Esophagus muscularis mucosa (tissue), 4 donors: ENCODE data around the gene AHCY. TPM values are rescaled to one million over a fixed set of nuclear protein-coding genes. Genes with fewer than 3 reads are reported as not detected.
"Not testable (repeated sequence)": the region's sequence is repeated elsewhere in the genome, so short reads cannot be mapped to it uniquely, and the experiment has no call there.

Source experiments
- DNase-seq: peaks from one replicate; pipeline ENCODE4 v3.0.0-alpha.2; 2017; ENCODE audit errors: extremely low spot score
- H3K27ac ChIP-seq, 4 donors: fragments of 200-600 bp; sonication (generic); replicated peaks in 1 of 4; 1 replicate in 3 of 4; 2 replicates in 1 of 4; pipeline ENCODE4 v1.5.1; 2016 to 2019; ENCODE audit warnings: mild to moderate bottlenecking in 1 of 4
- H3K27me3 ChIP-seq, 4 donors: fragments of 200-600 bp; sonication (generic); one replicate each; pipeline versions ENCODE4 v1.5.1 to v1.6.0; 2016 to 2019
- H3K36me3 ChIP-seq, 4 donors: fragments of 200-600 bp; sonication (generic); one replicate each; pipeline ENCODE4 v1.5.1; 2016 to 2019
- H3K4me1 ChIP-seq, 4 donors: fragments of 200-600 bp; sonication (generic); one replicate each; pipeline ENCODE4 v1.5.1; 2016 to 2019
- H3K4me3 ChIP-seq, 4 donors: fragments of 200-600 bp; sonication (generic); 1 replicate in 2 of 4; 2 replicates in 2 of 4; pipeline ENCODE4 v1.5.1; 2016 to 2019; ENCODE audit warnings: mild to moderate bottlenecking in 4 of 4, moderate library complexity in 1 of 4
- H3K9me3 ChIP-seq, 4 donors: fragments of 200-600 bp; sonication (generic); 1 replicate in 3 of 4; 2 replicates in 1 of 4; pipeline ENCODE4 v1.5.1; 2016 to 2019
- CTCF ChIP-seq, 3 experiments: fragments of 200-600 bp in 2 of 3; fragments of 450-650 bp in 1 of 3; sonication (generic) in 2 of 3; IDR thresholded peaks; one replicate each; pipeline ENCODE4 v1.5.1; 2017 to 2019; ENCODE audit warnings: antibody characterized with exemption in 3 of 3, mild to moderate bottlenecking in 2 of 3, moderate library complexity in 1 of 3
- EP300 ChIP-seq: sonication (generic); formaldehyde crosslinking; IDR thresholded peaks from one replicate; pipeline ENCODE4 v1.6.1; 2017; ENCODE audit warnings: antibody characterized with exemption
- POLR2A ChIP-seq: fragments of 450-650 bp; IDR thresholded peaks from one replicate; pipeline ENCODE4 v1.6.1; 2017; ENCODE audit warnings: antibody characterized with exemption, moderate library complexity, mild to moderate bottlenecking, low read depth
- POLR2AphosphoS5 ChIP-seq, 2 donors: sonication (generic); formaldehyde crosslinking; IDR thresholded peaks; one replicate each; pipeline ENCODE4 v1.6.1; 2017; ENCODE audit warnings: antibody characterized with exemption in 2 of 2
- WGBS: methylation state at CpG from one replicate; pipeline ENCODE4 v1.1.5; 2018; 5-methylcytosine and 5-hydroxymethylcytosine counted together
- intact Hi-C: fragments of 100-400 bp; cut with DNase I; formaldehyde crosslinking; loops from one replicate; pipeline ENCODE4 v1.15.1; 2023
- total RNA-seq, 4 donors: library from RNA; depleted of rRNA; stranded (reverse); fragments of >200 nt; gene quantifications; one replicate each; pipeline versions ENCODE4 v1.1.0 to v1.2.1, GENCODE V29; 2016

Gene AHCY
- total RNA-seq, 4 donors from 2014 or later, result 52.7 to 77.0 (median 71.0) TPM

GRCh38 chr20:34332262-34332920, 29.2 kb upstream of the AHCY start:
- DNase-seq, result no peak
- H3K27ac ChIP-seq, result no peak overlapping the region
- WGBS, result 86% methylated on average over 19 of the region's 19 CpGs

GRCh38 chr20:34331838-34332237, 28.7 kb upstream of the AHCY start:
- Histone ChIP-seq H3K4me1 (peaks cover 0 to 5% (median 2%) of the 10 kb centered on the region in 4 donors), H3K4me3 (no peak overlapping the region), H3K9me3 (no peaks in the 10 kb centered on the region), H3K27ac (no peak overlapping the region), H3K27me3 (no peaks in the 10 kb centered on the region), H3K36me3 (no peaks in the 10 kb centered on the region)
- no peak for TF ChIP-seq POLR2AphosphoS5 (IDR thresholded peaks at IDR 0.05)
- TF ChIP-seq EP300, result no peak
- no peak for TF ChIP-seq CTCF (IDR thresholded peaks at IDR 0.05)
- TF ChIP-seq POLR2A, result no peak
- no peak for DNase-seq
- intact Hi-C loops, result no loop called here
- 92% methylated on average over 7 of the region's 7 CpGs for WGBS

More at GRCh38 chr20:34332262-34332920, 29.2 kb upstream of the AHCY start:
- Histone ChIP-seq H3K9me3 (no peaks in the 10 kb centered on the region), H3K4me1 (peaks cover 0 to 5% (median 2%) of the 10 kb centered on the region in 4 donors), H3K4me3 (no peak overlapping the region), H3K36me3 (no peaks in the 10 kb centered on the region), H3K27me3 (no peaks in the 10 kb centered on the region)
- intact Hi-C loops, result no loop called here
- TF ChIP-seq POLR2A (no peak), CTCF (IDR thresholded peaks at IDR 0.05) (no peak), EP300 (no peak), POLR2AphosphoS5 (IDR thresholded peaks at IDR 0.05) (no peak)

GRCh38 chr20:34330861-34331544, 27.8 kb upstream of the AHCY start:
- WGBS, result 94% methylated on average over 15 of the region's 15 CpGs
- H3K9me3 ChIP-seq, result not testable (repeated sequence)

GRCh38 chr20:34328928-34329677, 25.9 kb upstream of the AHCY start:
- Histone ChIP-seq H3K4me1 (peaks cover 0 to 10% (median 2%) of the 10 kb centered on the region in 4 donors), H3K27me3 (no peaks in the 10 kb centered on the region), H3K4me3 (no peak overlapping the region), H3K9me3 (no peaks in the 10 kb centered on the region), H3K36me3 (no peaks in the 10 kb centered on the region), H3K27ac (no peak overlapping the region)
- intact Hi-C loops, result no loop called here
- no peak for TF ChIP-seq POLR2A
- no peak for TF ChIP-seq POLR2AphosphoS5 (IDR thresholded peaks at IDR 0.05)
- no peak for TF ChIP-seq CTCF (IDR thresholded peaks at IDR 0.05)
- TF ChIP-seq EP300, result no peak
- 90% methylated on average over 9 of the region's 9 CpGs for WGBS
- DNase-seq, result no peak

More at GRCh38 chr20:34330861-34331544, 27.8 kb upstream of the AHCY start:
- H3K4me1 ChIP-seq, intact Hi-C loops, H3K36me3 ChIP-seq, H3K4me3 ChIP-seq, H3K27ac ChIP-seq, DNase-seq, H3K27me3 ChIP-seq: not testable (repeated sequence)

GRCh38 chr20:34328207-34328606, 25.1 kb upstream of the AHCY start:
- H3K27me3 ChIP-seq, DNase-seq, intact Hi-C loops, H3K36me3 ChIP-seq, H3K9me3 ChIP-seq, H3K4me1 ChIP-seq, H3K4me3 ChIP-seq, H3K27ac ChIP-seq: not testable (repeated sequence)
- 96% methylated on average over 4 of the region's 4 CpGs for WGBS
